HFFc6 (cell line): ENCODE data around the gene INHBC. TPM values are rescaled to one million over a fixed set of nuclear protein-coding genes. Genes with fewer than 3 reads are reported as not detected.
A peak's percentile ranks its signal among the peaks of the same experiment; 100 is the strongest.
"Not testable (repeated sequence)": the region's sequence is repeated elsewhere in the genome, so short reads cannot be mapped to it uniquely, and the experiment has no call there.

Source experiments
- DNase-seq: peaks from one replicate; pipeline ENCODE4 v3.0.0-alpha.2; 2018
- H3K27ac Mint-ChIP-seq: 2 replicates; pipeline ENCODE4 v1.8.0; 2020; ENCODE audit warnings: mild to moderate bottlenecking, mixed read lengths
- H3K27me3 Mint-ChIP-seq: 2 replicates; pipeline ENCODE4 v1.8.0; 2021; ENCODE audit warnings: mild to moderate bottlenecking, moderate library complexity, mixed read lengths; ENCODE audit not compliant: insufficient read depth
- H3K36me3 Mint-ChIP-seq: 2 replicates; pipeline ENCODE4 v1.8.0; 2021; ENCODE audit warnings: low read depth, mixed read lengths
- H3K4me1 Mint-ChIP-seq: 2 replicates; pipeline ENCODE4 v1.8.0; 2020; ENCODE audit warnings: low read depth, mixed read lengths
- H3K4me3 Mint-ChIP-seq: 2 replicates; pipeline ENCODE4 v1.8.0; 2020; ENCODE audit warnings: mild to moderate bottlenecking, moderate library complexity, mixed read lengths
- H3K9me3 Mint-ChIP-seq: 2 replicates; pipeline ENCODE4 v1.8.0; 2020; ENCODE audit warnings: mild to moderate bottlenecking, mixed read lengths
- total RNA-seq, 6 experiments: library from RNA; stranded (reverse); fragmentation: NEBNext Ultra II Directional; extraction: Animal tissue kit (Norgen Biotek cat#: 25700); gene quantifications; 2 replicates in 1 of 6; 3 replicates in 5 of 6; pipeline ENCODE4 v1.2.3, GENCODE V29; 2021
- TF ChIP-seq, protein P1 (sequence below): fragments of 200-600 bp; sonication (generic); IDR thresholded peaks from 2 replicates; pipeline ENCODE4 v1.5.0; 2021; ENCODE audit warnings: antibody characterized with exemption, mild to moderate bottlenecking

Gene INHBC
- total RNA-seq, 6 experiments from 2014 or later: not detected

DNA sequence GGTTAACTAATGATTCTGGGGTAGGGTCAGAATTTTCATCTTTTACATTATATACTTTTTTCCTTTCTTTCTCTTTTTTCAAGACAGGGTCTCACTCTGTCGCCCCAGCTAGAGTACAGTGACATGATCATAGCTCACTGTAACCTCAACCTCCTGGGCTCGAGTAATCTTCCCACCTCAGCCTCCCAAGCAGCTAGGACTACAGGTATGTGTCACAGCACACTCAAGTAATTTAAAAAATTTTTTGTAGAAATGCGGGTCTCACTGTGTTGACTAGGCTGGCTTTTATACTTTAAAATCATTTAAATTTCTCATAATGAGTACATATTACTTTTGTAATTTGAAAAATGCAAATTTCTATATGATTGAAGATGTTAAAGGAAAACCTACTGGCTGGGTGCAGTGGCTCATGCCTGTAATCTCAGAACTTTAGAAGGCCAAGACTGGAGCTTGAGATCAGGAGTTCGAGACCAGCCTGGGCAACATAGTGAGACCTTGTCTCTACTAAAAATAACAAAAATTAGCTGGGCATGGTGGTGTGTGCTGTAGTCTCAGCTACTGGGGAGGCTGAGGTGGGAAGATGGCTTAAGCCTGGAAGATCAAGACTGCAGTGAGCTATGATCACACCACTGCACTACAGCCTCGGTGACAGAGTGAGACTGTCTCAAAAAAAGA is 29.5 kb upstream of the INHBC start:
- no peak overlapping the region for H3K4me3 Mint-ChIP-seq
- DNase-seq: no peak
- no peak overlapping the region; the same call in 1 of the 2 replicates for H3K27ac Mint-ChIP-seq
- H3K9me3 Mint-ChIP-seq: no peaks in the 10 kb centered on the region
- H3K36me3 Mint-ChIP-seq: peaks cover 4% of the 10 kb centered on the region; the same call in 1 of the 2 replicates
- H3K27me3 Mint-ChIP-seq: no peaks in the 10 kb centered on the region
- H3K4me1 Mint-ChIP-seq: no peaks in the 10 kb centered on the region
- TF ChIP-seq, protein P1, sequence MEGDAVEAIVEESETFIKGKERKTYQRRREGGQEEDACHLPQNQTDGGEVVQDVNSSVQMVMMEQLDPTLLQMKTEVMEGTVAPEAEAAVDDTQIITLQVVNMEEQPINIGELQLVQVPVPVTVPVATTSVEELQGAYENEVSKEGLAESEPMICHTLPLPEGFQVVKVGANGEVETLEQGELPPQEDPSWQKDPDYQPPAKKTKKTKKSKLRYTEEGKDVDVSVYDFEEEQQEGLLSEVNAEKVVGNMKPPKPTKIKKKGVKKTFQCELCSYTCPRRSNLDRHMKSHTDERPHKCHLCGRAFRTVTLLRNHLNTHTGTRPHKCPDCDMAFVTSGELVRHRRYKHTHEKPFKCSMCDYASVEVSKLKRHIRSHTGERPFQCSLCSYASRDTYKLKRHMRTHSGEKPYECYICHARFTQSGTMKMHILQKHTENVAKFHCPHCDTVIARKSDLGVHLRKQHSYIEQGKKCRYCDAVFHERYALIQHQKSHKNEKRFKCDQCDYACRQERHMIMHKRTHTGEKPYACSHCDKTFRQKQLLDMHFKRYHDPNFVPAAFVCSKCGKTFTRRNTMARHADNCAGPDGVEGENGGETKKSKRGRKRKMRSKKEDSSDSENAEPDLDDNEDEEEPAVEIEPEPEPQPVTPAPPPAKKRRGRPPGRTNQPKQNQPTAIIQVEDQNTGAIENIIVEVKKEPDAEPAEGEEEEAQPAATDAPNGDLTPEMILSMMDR: no peak

DNA sequence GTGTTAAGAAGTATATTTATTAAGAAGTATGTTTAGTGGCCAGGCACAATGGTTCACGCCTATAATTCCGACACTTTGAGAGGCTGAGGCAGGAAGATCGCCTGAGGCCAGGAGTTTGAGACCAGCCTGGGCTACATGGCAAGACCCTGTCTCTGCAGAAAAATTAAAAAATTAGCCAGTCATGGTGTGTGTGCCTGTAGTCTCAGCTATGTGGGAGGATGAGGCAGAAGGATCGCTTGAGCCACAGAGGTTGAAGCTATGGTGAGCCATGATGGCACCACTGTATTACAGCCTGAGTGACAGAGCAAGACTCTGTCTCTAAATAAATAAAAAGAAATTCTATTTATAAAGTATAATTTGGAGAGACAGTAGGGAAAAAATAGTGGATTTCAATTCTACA is 24.1 kb upstream of the INHBC start:
- H3K4me1 Mint-ChIP-seq: peaks cover 6% of the 10 kb centered on the region
- DNase-seq: no peak
- H3K4me3 Mint-ChIP-seq: no peak overlapping the region
- H3K27me3 Mint-ChIP-seq: no peaks in the 10 kb centered on the region
- peaks cover 4% of the 10 kb centered on the region; the same call in 1 of the 2 replicates for H3K36me3 Mint-ChIP-seq
- TF ChIP-seq, protein P1: no peak
- no peaks in the 10 kb centered on the region for H3K9me3 Mint-ChIP-seq
- H3K27ac Mint-ChIP-seq: no peak overlapping the region

DNA sequence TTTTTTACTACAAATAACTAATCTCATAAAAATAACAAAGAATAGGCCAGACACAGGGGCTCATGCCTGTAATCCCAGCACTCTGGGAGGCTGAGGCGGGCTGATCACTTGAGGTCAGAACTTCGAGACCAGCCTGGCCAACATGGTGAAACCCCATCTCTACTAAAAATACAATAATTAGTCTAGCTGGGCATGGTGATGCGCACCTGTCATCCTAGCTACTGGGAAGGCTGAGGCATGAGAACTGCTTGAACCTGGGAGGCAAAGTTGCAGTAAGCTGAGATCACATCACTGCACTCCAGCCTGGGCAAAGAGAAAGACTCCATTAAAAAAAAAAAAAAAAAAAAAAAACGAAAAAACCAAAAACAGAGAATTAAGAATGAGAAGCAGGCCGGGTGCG is 20.4 kb upstream of the INHBC start:
- not testable (repeated sequence) for H3K27me3 Mint-ChIP-seq, H3K9me3 Mint-ChIP-seq, DNase-seq, H3K4me3 Mint-ChIP-seq, H3K27ac Mint-ChIP-seq, H3K36me3 Mint-ChIP-seq
- H3K4me1 Mint-ChIP-seq: peaks cover 29% of the 10 kb centered on the region

DNA sequence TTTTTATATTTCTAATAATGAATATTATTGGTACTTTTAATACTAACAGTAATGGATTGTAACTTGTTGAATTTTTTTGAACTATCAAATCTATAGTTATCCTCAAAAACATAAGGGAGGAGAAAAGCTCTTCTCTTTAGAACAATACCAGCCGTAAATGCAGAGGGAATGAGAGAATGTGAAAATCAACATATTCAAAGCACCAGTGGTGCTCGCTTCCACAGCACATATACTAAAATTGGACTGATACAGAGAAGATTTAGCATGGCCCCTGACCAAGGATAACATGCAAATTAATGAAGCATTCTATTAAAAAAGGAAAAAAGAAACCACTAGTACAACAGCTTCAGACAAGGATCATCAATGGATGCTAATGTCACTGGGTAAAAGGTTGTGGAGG is 19.5 kb upstream of the INHBC start:
- TF ChIP-seq, protein P1: no peak
- no peaks in the 10 kb centered on the region for H3K27me3 Mint-ChIP-seq
- DNase-seq: no peak
- peaks cover 34% of the 10 kb centered on the region for H3K4me1 Mint-ChIP-seq
- H3K27ac Mint-ChIP-seq: no peak overlapping the region
- H3K36me3 Mint-ChIP-seq: 0 out of 2 replicates have a peak, but pooled peaks cover 5% of the 10 kb centered on the region
- no peak overlapping the region for H3K4me3 Mint-ChIP-seq
- no peaks in the 10 kb centered on the region for H3K9me3 Mint-ChIP-seq

DNA sequence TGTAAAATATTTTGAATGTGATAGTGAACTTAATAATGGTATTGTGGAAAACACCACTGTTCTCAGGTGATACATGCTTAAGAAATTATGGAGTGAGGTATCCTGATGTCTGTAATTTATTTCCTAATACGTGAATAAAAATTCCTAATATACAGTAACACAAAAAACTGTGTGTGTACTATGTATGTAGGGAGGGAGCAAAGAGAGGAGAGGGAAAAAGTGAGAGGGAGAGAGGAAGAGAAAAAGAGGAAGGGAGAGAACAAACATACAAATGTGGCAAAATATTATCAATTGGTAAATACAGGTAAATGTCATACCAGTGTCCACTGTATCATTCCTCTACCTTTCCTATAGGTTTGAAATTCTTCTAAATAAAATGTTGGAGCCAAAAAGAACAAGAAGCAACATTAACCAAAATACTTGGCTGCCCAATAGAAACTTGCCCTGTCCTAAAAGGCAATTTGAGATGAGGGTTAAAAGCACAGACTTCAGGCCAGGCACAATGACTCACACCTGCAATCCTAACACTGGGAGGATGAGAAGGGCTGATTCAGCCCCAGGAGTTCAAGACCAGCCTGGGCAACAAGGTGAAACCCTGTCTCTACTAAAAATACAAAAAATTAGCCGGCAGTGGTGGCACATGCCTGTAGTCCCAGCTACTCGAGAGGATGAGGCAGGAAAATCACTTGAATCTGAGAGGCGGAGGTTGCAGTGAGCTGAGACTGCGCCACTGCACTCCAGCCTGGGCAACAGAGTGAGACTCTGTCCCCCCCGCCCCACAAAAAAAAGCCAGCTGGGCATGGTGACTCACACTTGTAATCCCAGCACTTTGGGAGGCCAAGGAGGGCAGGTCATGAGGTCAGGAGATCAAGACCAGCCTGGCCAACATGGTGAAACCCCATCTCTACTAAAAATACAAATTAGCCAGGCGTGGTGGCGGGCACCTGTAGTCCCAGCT is 18.3 kb upstream of the INHBC start:
- Mint-ChIP-seq H3K4me1 (peaks cover 41% of the 10 kb centered on the region), H3K4me3 (no peak overlapping the region), H3K36me3 (0 out of 2 replicates have a peak, but pooled peaks cover 5% of the 10 kb centered on the region), H3K27ac (peak overlapping the region; percentile 60), H3K27me3 (no peaks in the 10 kb centered on the region), H3K9me3 (no peaks in the 10 kb centered on the region)
- TF ChIP-seq, protein P1: no peak
- peak; percentile 13 for DNase-seq
